PC-9 (cell line): ENCODE results near the gene TMED4. TPM values are rescaled to one million over a fixed set of nuclear protein-coding genes. Genes with fewer than 3 reads are reported as not detected.

Source experiments
- BruUV-seq: library from RNA; stranded (reverse); fragments of 400-500 nt; replicated peaks from 2 replicates; lab custom pipeline; 2021; lab: Mats Ljungman, UMichigan
- CTCF ChIA-PET: fragments of 300-600 bp; sonication (Branson Sonifier 250); formaldehyde crosslinking; loops from one replicate; lab custom pipeline; 2022; ENCODE audit warnings: antibody characterized with exemption; lab: Charles Lee
- POLR2A ChIA-PET: fragments of 300-600 bp; sonication (Branson Sonifier 250); formaldehyde crosslinking; loops from one replicate; lab custom pipeline; 2022; ENCODE audit warnings: antibody characterized with exemption; ENCODE audit not compliant: unreplicated experiment; lab: Charles Lee
- DNase-seq, 2 experiments: peaks; one replicate each; pipeline versions ENCODE4 v3.0.0 to v3.0.0-alpha.2; 2015 to 2022; ENCODE audit warnings: mixed read lengths in 1 of 2
- H2AFZ ChIP-seq: fragments of 200-600 bp; sonication (generic); 2 replicates; pipeline ENCODE4 v1.8.1; 2017; ENCODE audit warnings: antibody characterized with exemption
- H3F3A ChIP-seq: fragments of 200-600 bp; sonication (generic); 2 replicates; pipeline ENCODE4 v1.8.1; 2017; ENCODE audit warnings: antibody characterized with exemption, mild to moderate bottlenecking, low read depth; ENCODE audit not compliant: insufficient read depth
- H3K27ac ChIP-seq: fragments of 200-600 bp; sonication (generic); 2 replicates; pipeline ENCODE4 v1.6.1; 2016; ENCODE audit warnings: mixed run types
- H3K27me3 ChIP-seq: fragments of 200-600 bp; sonication (generic); 2 replicates; pipeline ENCODE4 v1.6.1; 2016; ENCODE audit warnings: low read depth, mixed run types; ENCODE audit not compliant: insufficient read depth
- H3K36me3 ChIP-seq: fragments of 200-600 bp; sonication (generic); 2 replicates; pipeline ENCODE4 v1.6.1; 2016; ENCODE audit warnings: low read depth, mixed run types
- H3K4me1 ChIP-seq: fragments of 200-600 bp; sonication (generic); replicated peaks from 2 replicates; pipeline ENCODE4 v1.6.1; 2016; ENCODE audit warnings: mixed run types; ENCODE audit not compliant: insufficient read depth
- H3K4me2 ChIP-seq: fragments of 200-600 bp; sonication (generic); 2 replicates; pipeline ENCODE4 v1.6.1; 2017; ENCODE audit warnings: mixed run types
- H3K4me3 ChIP-seq: fragments of 200-600 bp; sonication (generic); 2 replicates; pipeline ENCODE4 v1.6.1; 2016; ENCODE audit warnings: mixed run types
- H3K79me2 ChIP-seq: fragments of 200-600 bp; sonication (generic); 2 replicates; pipeline ENCODE4 v1.6.1; 2017; ENCODE audit warnings: low read depth, mixed run types
- H3K9me2 ChIP-seq: fragments of 200-600 bp; sonication (generic); 2 replicates; pipeline ENCODE4 v1.8.1; 2017; ENCODE audit warnings: mild to moderate bottlenecking; ENCODE audit not compliant: insufficient read depth
- H3K9me3 ChIP-seq: fragments of 200-600 bp; sonication (generic); 2 replicates; pipeline ENCODE4 v1.8.1; 2016; ENCODE audit warnings: low read depth; ENCODE audit not compliant: insufficient read depth
- H4K20me1 ChIP-seq: fragments of 200-600 bp; sonication (generic); 2 replicates; pipeline ENCODE4 v1.8.1; 2017; ENCODE audit not compliant: insufficient read depth
- EZH2 ChIP-seq: fragments of 200-600 bp; sonication (generic); IDR thresholded peaks from 2 replicates; pipeline ENCODE4 v1.8.0; 2017; ENCODE audit warnings: antibody characterized with exemption, low read depth
- intact Hi-C: fragments of 100-400 bp; cut with micrococcal nuclease; formaldehyde crosslinking; loops from one replicate; pipeline ENCODE4 v1.10.0; 2022; ENCODE audit not compliant: unreplicated experiment
- total RNA-seq: library from RNA; stranded (reverse); gene quantifications from 2 replicates; pipeline ENCODE4 v1.2.3, GENCODE V29; 2021
- TF ChIP-seq, protein P1 (sequence below): fragments of 200-600 bp; sonication (generic); conservative IDR thresholded peaks from 2 replicates; pipeline ENCODE4 v1.6.1; 2017; ENCODE audit warnings: mixed run types, antibody characterized with exemption, mild to moderate bottlenecking, moderate library complexity

The TMED4 gene
- total RNA-seq, 1 experiment from 2014 or later, result 134 TPM

DNA sequence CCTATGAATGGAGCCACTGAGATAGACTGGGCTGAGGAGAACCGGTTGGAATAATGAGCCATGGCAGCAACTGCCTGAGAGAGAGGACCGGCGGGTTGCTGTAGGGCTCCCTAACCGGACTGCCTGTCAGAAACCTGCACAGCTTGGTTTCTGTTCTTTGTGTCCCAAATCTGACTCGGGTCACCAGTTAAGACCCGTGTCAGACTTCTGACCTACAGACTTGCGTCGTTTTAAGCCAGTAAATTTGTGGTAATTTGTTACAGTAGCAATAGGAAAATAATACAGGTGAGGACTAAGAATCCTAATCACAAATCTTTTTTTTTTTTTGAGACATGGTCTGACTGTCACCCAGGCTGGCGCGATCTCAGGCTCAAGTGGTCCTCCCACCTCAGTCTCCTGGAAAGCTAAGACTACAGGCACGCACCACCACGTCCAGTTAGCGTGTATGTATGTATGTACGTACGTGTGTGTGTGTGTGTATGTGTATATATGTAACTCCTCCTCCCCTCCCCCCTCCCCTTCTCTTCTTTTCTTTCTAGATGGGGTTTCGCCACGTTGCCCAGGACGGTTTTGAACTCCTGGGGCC, 7.7 kb downstream of the TMED4 start:
- Histone ChIP-seq H3K4me1 (peaks cover 23% of the 10 kb centered on the region), H3K27ac (peak overlapping the region; percentile 33; the same call in 1 of the 2 replicates), H3F3A (peaks cover 61% of the 10 kb centered on the region), H3K9me3 (no peaks in the 10 kb centered on the region), H3K79me2 (peaks cover 67% of the 10 kb centered on the region), H3K4me2 (peak overlapping the region; percentile 93), H3K27me3 (no peaks in the 10 kb centered on the region), H3K4me3 (peak overlapping the region; percentile 84), H3K36me3 (peaks cover 51% of the 10 kb centered on the region), H4K20me1 (peaks cover 9% of the 10 kb centered on the region), H3K9me2 (no peaks in the 10 kb centered on the region), H2AFZ (peak overlapping the region; percentile 81)
- no peak for TF ChIP-seq EZH2
- TF ChIP-seq, protein P1, sequence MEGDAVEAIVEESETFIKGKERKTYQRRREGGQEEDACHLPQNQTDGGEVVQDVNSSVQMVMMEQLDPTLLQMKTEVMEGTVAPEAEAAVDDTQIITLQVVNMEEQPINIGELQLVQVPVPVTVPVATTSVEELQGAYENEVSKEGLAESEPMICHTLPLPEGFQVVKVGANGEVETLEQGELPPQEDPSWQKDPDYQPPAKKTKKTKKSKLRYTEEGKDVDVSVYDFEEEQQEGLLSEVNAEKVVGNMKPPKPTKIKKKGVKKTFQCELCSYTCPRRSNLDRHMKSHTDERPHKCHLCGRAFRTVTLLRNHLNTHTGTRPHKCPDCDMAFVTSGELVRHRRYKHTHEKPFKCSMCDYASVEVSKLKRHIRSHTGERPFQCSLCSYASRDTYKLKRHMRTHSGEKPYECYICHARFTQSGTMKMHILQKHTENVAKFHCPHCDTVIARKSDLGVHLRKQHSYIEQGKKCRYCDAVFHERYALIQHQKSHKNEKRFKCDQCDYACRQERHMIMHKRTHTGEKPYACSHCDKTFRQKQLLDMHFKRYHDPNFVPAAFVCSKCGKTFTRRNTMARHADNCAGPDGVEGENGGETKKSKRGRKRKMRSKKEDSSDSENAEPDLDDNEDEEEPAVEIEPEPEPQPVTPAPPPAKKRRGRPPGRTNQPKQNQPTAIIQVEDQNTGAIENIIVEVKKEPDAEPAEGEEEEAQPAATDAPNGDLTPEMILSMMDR, result no peak
- TSS peak; percentile 58 for BruUV-seq
- ChIA-PET POLR2A (interaction anchor here (0.6 to 1.0 kb wide), 9 partner anchors 8 to 1651 kb away, joined by 3 to 10 read pairs (median 4); partner anchors contain the start of gene TBRG4), CTCF (interaction anchor here (0.6 to 1.0 kb wide), 2 partner anchors 273 to 425 kb away, joined by 4 to 11 read pairs; partner anchors contain the start of gene H2AZ2)
- intact Hi-C loops, result no loop called here
- no peak for DNase-seq

DNA sequence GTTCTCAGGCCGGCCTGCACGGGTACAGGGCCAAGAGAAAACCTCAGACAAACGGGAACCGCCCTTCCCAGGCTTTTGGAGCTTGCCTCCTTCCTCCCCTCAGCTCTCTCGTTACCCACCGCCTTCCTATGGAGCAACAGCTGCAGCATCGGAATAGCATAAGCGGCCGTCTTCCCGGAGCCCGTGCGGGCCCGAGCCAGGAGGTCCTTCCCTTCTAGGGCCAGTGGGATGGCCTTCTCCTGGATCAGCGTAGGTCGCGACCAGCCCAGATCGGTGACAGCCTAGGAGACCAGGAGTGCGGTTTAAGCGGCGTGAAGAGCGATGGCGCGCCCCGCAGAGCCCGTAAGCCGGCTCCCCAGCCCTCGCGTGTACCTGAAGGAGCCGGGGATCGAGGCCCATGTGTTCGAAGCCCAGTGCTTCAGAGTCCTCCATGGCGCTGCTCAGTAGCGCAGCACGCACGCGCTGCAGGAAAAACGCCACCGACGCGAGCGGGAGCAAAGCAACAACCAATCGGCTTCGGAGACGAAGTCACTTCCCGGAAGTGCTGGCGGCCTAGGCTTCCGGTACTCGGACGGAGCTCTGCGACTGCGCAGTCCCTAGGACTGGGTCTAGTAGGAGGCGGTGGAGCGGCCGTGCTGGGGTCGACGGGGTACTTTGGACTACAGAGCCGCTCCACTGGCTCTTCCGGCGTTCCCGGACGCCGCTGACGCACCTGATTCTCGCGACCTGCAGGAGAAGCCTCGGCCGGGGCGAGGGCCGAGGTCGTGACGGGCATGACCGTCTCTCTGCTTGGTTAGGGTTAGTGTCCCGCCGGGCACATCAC, 8.4 kb downstream of the TMED4 start, which contains the start of gene DDX56:
DDX56 (minus strand) TSS at position 445 of the 823 bp plus-strand sequence; CDS start at position 432, 13 bp downstream.
- Histone ChIP-seq H3K4me2 (peak within 1 kb of the TSS; percentile 93), H3K36me3 (peaks cover 51% of the 10 kb centered on the region), H3F3A (peaks cover 59% of the 10 kb centered on the region), H4K20me1 (peaks cover 9% of the 10 kb centered on the region; the same call in 1 of the 2 replicates), H3K4me3 (peak within 1 kb of the TSS; percentile 84), H3K9me2 (no peaks in the 10 kb centered on the region), H3K27me3 (no peaks in the 10 kb centered on the region), H2AFZ (peak within 1 kb of the TSS; percentile 81), H3K79me2 (peaks cover 60% of the 10 kb centered on the region), H3K4me1 (peaks cover 23% of the 10 kb centered on the region), H3K27ac (peak within 1 kb of the TSS; percentile 33), H3K9me3 (no peaks in the 10 kb centered on the region)
- intact Hi-C loops, result no loop called here
- peak; percentile 92 to 95 for DNase-seq
- TF ChIP-seq EZH2, result no peak
- TF ChIP-seq, protein P1, result no peak
- CTCF ChIA-PET, result interaction anchor here (0.6 to 1.0 kb wide), 5 partner anchors 39 to 426 kb away, joined by 3 to 11 read pairs (median 3); partner anchors contain the start of gene H2AZ2
- POLR2A ChIA-PET, result interaction anchor here (0.5 to 1.0 kb wide), 13 partner anchors 9 to 1651 kb away, joined by 3 to 14 read pairs (median 5); partner anchors contain the start of genes H2AZ2 and TBRG4
- TSS peak; percentile 35 for BruUV-seq

DNA sequence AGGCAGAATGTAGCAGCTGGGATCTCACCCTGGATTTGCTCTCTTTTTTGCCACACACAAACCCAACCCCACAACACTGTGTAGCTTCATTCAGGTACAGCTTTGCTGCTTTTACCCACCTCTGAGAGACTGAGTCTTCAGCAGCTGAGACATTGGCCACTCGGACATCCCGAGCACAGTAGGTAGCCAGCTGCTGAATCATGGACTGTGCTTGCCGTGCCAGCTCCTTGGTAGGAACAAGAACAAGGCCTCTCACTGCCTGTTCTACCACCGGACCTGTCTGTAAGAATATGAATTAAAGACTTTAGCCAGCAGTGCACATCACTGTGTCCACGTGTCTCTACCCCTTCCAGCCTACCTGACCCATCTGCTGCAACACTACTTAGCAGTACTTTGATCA, 9.3 kb downstream of the TMED4 start:
- H3K27me3 ChIP-seq, result no peaks in the 10 kb centered on the region
- no peaks in the 10 kb centered on the region for H3K9me2 ChIP-seq
- ChIA-PET CTCF (interaction anchor here (0.6 to 0.9 kb wide), 2 partner anchors 61 to 201 kb away, joined by 3 read pairs; no protein-coding TSS in a partner anchor), POLR2A (interaction anchor here (0.6 to 0.7 kb wide), 2 partner anchors 276 to 498 kb away, joined by 3 to 5 read pairs; no protein-coding TSS in a partner anchor)
- no peak for DNase-seq
- peaks cover 59% of the 10 kb centered on the region for H3F3A ChIP-seq
- TF ChIP-seq, protein P1, result no peak
- TF ChIP-seq EZH2, result no peak
- H4K20me1 ChIP-seq, result peaks cover 9% of the 10 kb centered on the region; the same call in 1 of the 2 replicates
- H3K4me3 ChIP-seq, result peak overlapping the region; percentile 84
- peak overlapping the region; percentile 33; the same call in 1 of the 2 replicates for H3K27ac ChIP-seq
- H3K79me2 ChIP-seq, result peaks cover 52% of the 10 kb centered on the region
- BruUV-seq, result no TSS peak
- intact Hi-C loops, result no loop called here
- peaks cover 23% of the 10 kb centered on the region for H3K4me1 ChIP-seq
- H3K36me3 ChIP-seq, result peaks cover 54% of the 10 kb centered on the region
- no peak overlapping the region for H2AFZ ChIP-seq
- H3K9me3 ChIP-seq, result no peaks in the 10 kb centered on the region
- peak overlapping the region; percentile 93 for H3K4me2 ChIP-seq
